Measurements from ENCODE around the gene DHH.

DNA sequence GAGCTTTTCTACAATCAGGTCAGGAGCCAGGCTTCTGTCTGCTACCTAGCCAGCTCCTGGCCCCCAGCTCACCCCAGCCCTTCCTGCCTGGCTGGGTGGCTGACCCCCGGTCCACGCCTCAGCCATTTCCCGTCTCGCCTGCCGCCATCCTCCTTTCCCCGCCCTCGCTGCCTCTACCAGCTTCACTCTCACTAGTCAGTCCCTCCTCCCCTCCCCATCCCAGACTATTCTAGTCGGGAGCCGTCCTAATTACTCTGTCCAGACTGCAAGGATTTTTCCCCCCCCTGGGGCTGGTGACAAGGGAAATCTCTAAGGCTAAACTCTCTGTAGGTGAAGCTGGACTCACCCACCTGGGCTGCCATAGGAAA, 825 bp downstream of the DHH start:
- TF ChIP-seq POLR2AphosphoS5 (IDR thresholded peaks at IDR 0.05; ENCODE audit: borderline replicate concordance, low read depth, low read length) (no peak), EZH2 (IDR thresholded peaks at IDR 0.05) (no peak), FOXP2 (optimal IDR thresholded peaks at IDR 0.05; ENCODE audit: control extremely low read depth, extremely low read length, insufficient read depth) (no peak)
